Activated CD4-positive, alpha-beta memory T cell treated with anti-CD3 and anti-CD28 coated beads for 36 hours (primary cell): Measurements from ENCODE around the gene APOF. TPM values are rescaled to one million over a fixed set of nuclear protein-coding genes. Genes with fewer than 3 reads are reported as not detected.
A peak's percentile ranks its signal among the peaks of the same experiment; 100 is the strongest.
"Not testable (repeated sequence)": the region's sequence is repeated elsewhere in the genome, so short reads cannot be mapped to it uniquely, and the experiment has no call there.

ENCODE experiments used
- CTCF ChIA-PET: fragments of 350-600 bp; sonication (Branson Sonifier 250); formaldehyde crosslinking; loops from one replicate; lab custom pipeline; 2021; ENCODE audit warnings: antibody characterized with exemption, inconsistent platforms; lab: Charles Lee
- POLR2A ChIA-PET: fragments of 350-600 bp; sonication (Branson Sonifier 250); formaldehyde crosslinking; loops from one replicate; lab custom pipeline; 2021; ENCODE audit warnings: antibody characterized with exemption; lab: Charles Lee
- DNase-seq: peaks from one replicate; pipeline ENCODE4 v3.0.0-alpha.2; 2020
- H3K27ac Mint-ChIP-seq: one replicate; pipeline ENCODE4 v1.8.0; 2021; ENCODE audit warnings: mixed read lengths
- H3K27me3 Mint-ChIP-seq: one replicate; pipeline ENCODE4 v1.8.0; 2021; ENCODE audit warnings: mixed read lengths
- H3K36me3 Mint-ChIP-seq: one replicate; pipeline ENCODE4 v1.8.0; 2021; ENCODE audit warnings: mixed read lengths
- H3K4me1 Mint-ChIP-seq: one replicate; pipeline ENCODE4 v1.8.0; 2021; ENCODE audit warnings: low read depth, mixed read lengths
- H3K4me3 Mint-ChIP-seq: one replicate; pipeline ENCODE4 v1.8.0; 2021; ENCODE audit warnings: mild to moderate bottlenecking, mixed read lengths
- H3K9me3 Mint-ChIP-seq: one replicate; pipeline ENCODE4 v1.8.0; 2021; ENCODE audit warnings: mixed read lengths
- intact Hi-C: fragments of 100-400 bp; cut with micrococcal nuclease; formaldehyde crosslinking; loops from one replicate; pipeline ENCODE4 v1.15.1; 2023
- total RNA-seq, 2 experiments: library from RNA; stranded (reverse); gene quantifications; one replicate each; pipeline ENCODE4 v1.2.3, GENCODE V29; 2021

Gene APOF
- total RNA-seq = not detected

GRCh38 chr12:56362130-56363059 lies at the start of gene APOF:
APOF (minus strand) TSS chr12:56362857; CDS start chr12:56362745, 112 bp downstream.
- Mint-ChIP-seq H3K9me3 (no peaks in the 10 kb centered on the region), H3K4me1 (peaks cover 16% of the 10 kb centered on the region), H3K27ac (no peak within 1 kb of the TSS), H3K27me3 (no peaks in the 10 kb centered on the region), H3K4me3 (peak within 1 kb of the TSS; percentile 89), H3K36me3 (peaks cover 4% of the 10 kb centered on the region)
- ChIA-PET CTCF (interaction anchor here (0.7 to 1.3 kb wide), 2 partner anchors 11 to 48 kb away, joined by 3 read pairs; no protein-coding TSS in a partner anchor), POLR2A (interaction anchor here (1.2 to 5.3 kb wide), 2 partner anchors 24 to 258 kb away, joined by 3 to 58 read pairs; partner anchors contain the start of genes IL23A and PA2G4)
- intact Hi-C loops = loop anchor here (5.0 kb wide), 1 partner anchor 275 kb away; no protein-coding TSS in a partner anchor
- no peak for DNase-seq

- POLR2A ChIA-PET = no interaction called here
- Mint-ChIP-seq H3K36me3 (peaks cover 11% of the 10 kb centered on the region), H3K4me3 (no peak overlapping the region), H3K27ac (no peak overlapping the region), H3K9me3 (no peaks in the 10 kb centered on the region), H3K27me3 (no peaks in the 10 kb centered on the region), H3K4me1 (no peaks in the 10 kb centered on the region)
- intact Hi-C loops = no loop called here
- no peak for DNase-seq
- CTCF ChIA-PET = interaction anchor here (0.8 kb wide), 1 partner anchor 52 kb away, joined by 3 read pairs; no protein-coding TSS in a partner anchor
Observed at GRCh38 chr12:56411781-56412639, 49.4 kb upstream of the APOF start.

- Mint-ChIP-seq H3K36me3 (peaks cover 5% of the 10 kb centered on the region), H3K4me1 (no peaks in the 10 kb centered on the region), H3K9me3 (no peaks in the 10 kb centered on the region), H3K27me3 (no peaks in the 10 kb centered on the region), H3K4me3 (no peak overlapping the region), H3K27ac (no peak overlapping the region)
- DNase-seq = no peak
- ChIA-PET CTCF (no interaction called here), POLR2A (interaction anchor here (0.6 to 1.6 kb wide), 3 partner anchors 38 to 308 kb away, joined by 3 to 5 read pairs (median 3); partner anchors contain the start of gene TIMELESS)
- intact Hi-C loops = no loop called here
Observed at GRCh38 chr12:56410768-56411167, 48.1 kb upstream of the APOF start.

DNA sequence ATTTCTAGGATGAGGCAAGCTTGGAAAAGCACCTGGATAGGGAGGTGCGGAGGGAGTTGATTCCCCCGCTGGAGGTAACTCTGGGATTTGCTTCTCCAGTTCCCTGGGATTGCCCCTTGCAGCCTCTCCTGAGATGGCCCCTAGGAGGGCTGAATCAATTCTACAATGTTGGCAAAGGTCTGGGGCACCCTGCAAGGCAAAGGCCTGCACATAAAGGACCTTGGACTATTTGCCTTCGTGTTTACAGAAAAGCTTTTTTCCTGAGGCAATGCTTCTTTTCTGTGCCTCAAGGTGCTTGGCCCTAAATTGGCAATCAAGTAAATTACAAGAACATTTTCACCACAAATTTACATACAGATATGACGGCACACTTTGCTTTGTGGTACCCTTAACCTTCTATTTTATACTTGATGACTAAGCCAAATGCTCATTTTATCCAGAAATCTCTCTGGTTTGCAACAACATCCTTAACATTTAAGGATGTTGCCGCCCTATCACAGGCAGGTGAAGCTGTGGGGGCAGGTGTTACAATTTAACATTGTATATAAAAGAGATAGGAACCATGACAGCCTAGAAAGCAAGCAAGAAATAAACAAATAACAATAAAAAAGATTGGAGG lies 46.3 kb upstream of the APOF start:
- CTCF ChIA-PET = no interaction called here
- no peaks in the 10 kb centered on the region for H3K36me3 Mint-ChIP-seq
- H3K27me3 Mint-ChIP-seq = no peaks in the 10 kb centered on the region
- H3K9me3 Mint-ChIP-seq = no peaks in the 10 kb centered on the region
- intact Hi-C loops = no loop called here
- no peak overlapping the region for H3K27ac Mint-ChIP-seq
- no peak overlapping the region for H3K4me3 Mint-ChIP-seq
- no peaks in the 10 kb centered on the region for H3K4me1 Mint-ChIP-seq
- POLR2A ChIA-PET = no interaction called here
- no peak for DNase-seq

GRCh38 chr12:56404227-56404626 lies 41.6 kb upstream of the APOF start:
- H3K36me3 Mint-ChIP-seq, H3K4me1 Mint-ChIP-seq, POLR2A ChIA-PET, H3K27me3 Mint-ChIP-seq, H3K27ac Mint-ChIP-seq, CTCF ChIA-PET, intact Hi-C loops, DNase-seq, H3K4me3 Mint-ChIP-seq: not testable (repeated sequence)
- peaks cover 10% of the 10 kb centered on the region for H3K9me3 Mint-ChIP-seq

DNA sequence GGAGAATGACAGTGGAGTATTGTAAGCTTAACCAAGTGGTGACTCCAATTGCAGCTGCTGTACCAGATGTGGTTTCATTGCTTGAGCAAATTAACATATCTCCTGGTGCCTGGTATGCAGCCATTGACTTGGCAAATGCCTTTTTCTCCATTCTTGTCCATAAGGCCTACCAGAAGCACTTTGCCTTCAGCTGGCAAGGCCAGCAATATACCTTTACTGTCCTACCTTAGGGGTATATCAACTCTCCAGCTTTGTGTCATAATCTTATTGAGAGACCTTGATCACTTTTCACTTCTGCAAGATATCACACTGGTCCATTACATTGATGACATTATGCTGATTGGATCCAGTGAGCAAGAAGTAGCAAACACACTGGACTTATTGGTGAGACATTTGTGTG lies 39.0 kb upstream of the APOF start:
- H3K36me3 Mint-ChIP-seq, DNase-seq, intact Hi-C loops, H3K27ac Mint-ChIP-seq, H3K4me1 Mint-ChIP-seq, H3K4me3 Mint-ChIP-seq, POLR2A ChIA-PET, H3K27me3 Mint-ChIP-seq: not testable (repeated sequence)
- H3K9me3 Mint-ChIP-seq = peaks cover 20% of the 10 kb centered on the region
- CTCF ChIA-PET = interaction anchor here (0.7 kb wide), 1 partner anchor 16 kb away, joined by 3 read pairs; no protein-coding TSS in a partner anchor

DNA sequence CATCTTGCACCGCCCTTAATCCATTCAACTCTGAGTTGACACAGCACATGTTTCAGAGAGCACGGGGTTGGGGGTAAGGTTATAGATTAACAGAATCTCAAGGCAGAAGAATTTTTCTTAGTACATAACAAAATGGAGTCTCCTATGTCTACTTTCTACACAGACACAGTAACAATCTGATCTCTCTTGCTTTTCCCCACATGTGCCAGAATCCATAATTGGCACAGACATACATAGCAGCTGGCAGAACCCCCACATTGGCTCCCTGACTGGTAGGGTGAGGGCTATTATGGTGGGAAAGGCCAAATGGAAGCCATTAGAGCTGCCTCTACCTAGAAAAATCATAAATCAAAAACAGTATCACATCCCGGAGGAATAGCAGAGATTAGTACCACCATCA lies 38.5 kb upstream of the APOF start:
- DNase-seq, H3K4me1 Mint-ChIP-seq, H3K36me3 Mint-ChIP-seq, H3K27ac Mint-ChIP-seq, H3K27me3 Mint-ChIP-seq, POLR2A ChIA-PET, H3K4me3 Mint-ChIP-seq, intact Hi-C loops: not testable (repeated sequence)
- H3K9me3 Mint-ChIP-seq = peaks cover 20% of the 10 kb centered on the region
- CTCF ChIA-PET = interaction anchor here (0.7 kb wide), 1 partner anchor 17 kb away, joined by 3 read pairs; no protein-coding TSS in a partner anchor

- H3K27ac Mint-ChIP-seq, H3K27me3 Mint-ChIP-seq, H3K4me1 Mint-ChIP-seq, intact Hi-C loops, CTCF ChIA-PET, H3K4me3 Mint-ChIP-seq, POLR2A ChIA-PET, DNase-seq, H3K36me3 Mint-ChIP-seq: not testable (repeated sequence)
- H3K9me3 Mint-ChIP-seq = peaks cover 20% of the 10 kb centered on the region
Observed at GRCh38 chr12:56399466-56399865, 36.8 kb upstream of the APOF start.

DNA sequence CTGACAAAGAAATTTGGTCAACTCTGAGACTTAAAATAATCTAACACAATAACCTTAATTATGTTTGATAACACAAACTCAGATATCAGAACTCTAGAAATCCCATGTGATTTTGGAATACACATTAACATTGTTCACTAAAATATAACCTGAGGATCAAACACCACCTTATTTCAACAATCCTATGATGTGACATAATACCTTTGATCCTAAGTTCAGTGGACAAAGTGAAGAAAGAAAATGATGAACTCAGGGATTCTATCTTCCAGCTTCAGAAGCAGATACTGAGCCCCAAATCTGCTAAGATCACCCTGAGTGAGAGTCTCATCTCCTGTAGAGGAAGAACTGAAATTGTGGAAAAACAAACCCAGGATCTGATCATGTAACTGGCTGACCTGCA lies 35.7 kb upstream of the APOF start:
- Mint-ChIP-seq H3K4me3 (no peak overlapping the region), H3K36me3 (peaks cover 9% of the 10 kb centered on the region), H3K27me3 (no peaks in the 10 kb centered on the region), H3K27ac (no peak overlapping the region), H3K9me3 (peaks cover 20% of the 10 kb centered on the region), H3K4me1 (no peaks in the 10 kb centered on the region)
- no peak for DNase-seq
- CTCF ChIA-PET = no interaction called here
- intact Hi-C loops = no loop called here
- POLR2A ChIA-PET = no interaction called here

- Mint-ChIP-seq H3K27me3 (no peaks in the 10 kb centered on the region), H3K27ac (no peak overlapping the region), H3K9me3 (no peaks in the 10 kb centered on the region), H3K4me3 (no peak overlapping the region), H3K36me3 (no peaks in the 10 kb centered on the region), H3K4me1 (no peaks in the 10 kb centered on the region)
- CTCF ChIA-PET = no interaction called here
- no peak for DNase-seq
- intact Hi-C loops = no loop called here
- POLR2A ChIA-PET = no interaction called here
Observed at GRCh38 chr12:56392331-56392730, 29.7 kb upstream of the APOF start.

GRCh38 chr12:56391721-56392120 lies 29.1 kb upstream of the APOF start:
- POLR2A ChIA-PET = no interaction called here
- H3K9me3 Mint-ChIP-seq = no peaks in the 10 kb centered on the region
- H3K27ac Mint-ChIP-seq = no peak overlapping the region
- H3K27me3 Mint-ChIP-seq = no peaks in the 10 kb centered on the region
- no peak for DNase-seq
- CTCF ChIA-PET = no interaction called here
- intact Hi-C loops = no loop called here
- H3K36me3 Mint-ChIP-seq = no peaks in the 10 kb centered on the region
- H3K4me1 Mint-ChIP-seq = no peaks in the 10 kb centered on the region
- H3K4me3 Mint-ChIP-seq = no peak overlapping the region
